Right lobe of liver (tissue), 4 donors: ENCODE results near the gene TMBIM6.

Source experiments
- POLR2A ChIP-seq: fragments of 450-650 bp; IDR thresholded peaks from one replicate; pipeline ENCODE4 v1.6.1; 2017; ENCODE audit warnings: antibody characterized with exemption, mild to moderate bottlenecking
- TF ChIP-seq, protein P1 (sequence below), 4 donors: fragments of 200-600 bp in 3 of 4; fragments of 450-650 bp in 1 of 4; IDR thresholded peaks; one replicate each; pipeline versions ENCODE4 v1.5.1 to v1.8.0; 2016 to 2022; ENCODE audit warnings: antibody characterized with exemption in 4 of 4, mild to moderate bottlenecking in 2 of 4
- donor health status: DM: no; HTN: no; CAD: no.
- donor health status: DM: no; HTN: no; CAD: no.
- donor health status: DM: no; HTN: yes; CAD: no.

DNA sequence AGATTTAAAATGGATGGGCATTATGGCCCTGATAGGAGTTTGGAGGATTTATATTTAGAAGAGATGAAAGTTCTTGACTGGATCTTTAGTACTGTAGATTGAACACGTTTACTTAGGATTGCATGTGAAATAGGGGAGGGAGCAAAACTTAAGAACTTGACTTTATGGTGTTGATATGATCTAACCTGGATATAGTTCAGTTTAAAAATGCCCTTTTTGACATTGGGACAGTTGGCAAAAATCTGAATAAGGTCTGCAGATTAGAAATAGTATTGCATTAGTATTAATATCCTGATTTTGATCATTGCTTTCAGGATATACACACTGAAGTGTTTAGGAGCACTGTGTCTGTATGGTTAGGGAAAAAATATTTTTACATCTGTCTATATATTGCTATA lies 9.6 kb downstream of the TMBIM6 start:
- TF ChIP-seq, protein P1, sequence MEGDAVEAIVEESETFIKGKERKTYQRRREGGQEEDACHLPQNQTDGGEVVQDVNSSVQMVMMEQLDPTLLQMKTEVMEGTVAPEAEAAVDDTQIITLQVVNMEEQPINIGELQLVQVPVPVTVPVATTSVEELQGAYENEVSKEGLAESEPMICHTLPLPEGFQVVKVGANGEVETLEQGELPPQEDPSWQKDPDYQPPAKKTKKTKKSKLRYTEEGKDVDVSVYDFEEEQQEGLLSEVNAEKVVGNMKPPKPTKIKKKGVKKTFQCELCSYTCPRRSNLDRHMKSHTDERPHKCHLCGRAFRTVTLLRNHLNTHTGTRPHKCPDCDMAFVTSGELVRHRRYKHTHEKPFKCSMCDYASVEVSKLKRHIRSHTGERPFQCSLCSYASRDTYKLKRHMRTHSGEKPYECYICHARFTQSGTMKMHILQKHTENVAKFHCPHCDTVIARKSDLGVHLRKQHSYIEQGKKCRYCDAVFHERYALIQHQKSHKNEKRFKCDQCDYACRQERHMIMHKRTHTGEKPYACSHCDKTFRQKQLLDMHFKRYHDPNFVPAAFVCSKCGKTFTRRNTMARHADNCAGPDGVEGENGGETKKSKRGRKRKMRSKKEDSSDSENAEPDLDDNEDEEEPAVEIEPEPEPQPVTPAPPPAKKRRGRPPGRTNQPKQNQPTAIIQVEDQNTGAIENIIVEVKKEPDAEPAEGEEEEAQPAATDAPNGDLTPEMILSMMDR (IDR thresholded peaks at IDR 0.05): no peak
- TF ChIP-seq POLR2A: no peak
